ENCODE results near the gene IL24.

GRCh38 chr1:206882555-206882954 is 14.7 kb upstream of the IL24 start:
- no peak for TF ChIP-seq POLR2A (IDR thresholded peaks at IDR 0.05; ENCODE audit: low read depth)
- no peak for TF ChIP-seq CTCF (IDR thresholded peaks at IDR 0.05)
- TF ChIP-seq POLR2AphosphoS5 (IDR thresholded peaks at IDR 0.05) = no peak

Data from esophagus muscularis mucosa (tissue), 3 donors.